Testis (tissue), 3 donors: ENCODE measurements around the gene ROS1. TPM values are rescaled to one million over a fixed set of nuclear protein-coding genes. Genes with fewer than 3 reads are reported as not detected.
A peak's percentile ranks its signal among the peaks of the same experiment; 100 is the strongest.

Experiments used
- DNase-seq: peaks from one replicate; pipeline ENCODE4 v3.0.0-alpha.2; 2019
- H3K27ac ChIP-seq, 2 donors: fragments of 200-600 bp; sonication (generic); one replicate each; pipeline ENCODE4 v1.5.1; 2019
- H3K27me3 ChIP-seq: fragments of 200-600 bp; sonication (generic); one replicate; pipeline ENCODE4 v1.5.1; 2019
- H3K36me3 ChIP-seq: fragments of 200-600 bp; sonication (generic); one replicate; pipeline ENCODE4 v1.5.1; 2017; ENCODE audit warnings: low read depth; ENCODE audit errors: missing control alignments
- H3K4me1 ChIP-seq: fragments of 200-600 bp; sonication (generic); one replicate; pipeline ENCODE4 v1.5.1; 2019
- H3K4me3 ChIP-seq, 2 donors: fragments of 200-600 bp; sonication (generic); one replicate each; pipeline ENCODE4 v1.5.1; 2017 to 2019
- H3K9me3 ChIP-seq: fragments of 200-600 bp; sonication (generic); one replicate; pipeline ENCODE4 v1.5.1; 2017
- POLR2A ChIP-seq: fragments of 450-650 bp; IDR thresholded peaks from one replicate; pipeline ENCODE4 v1.6.1; 2017; ENCODE audit warnings: antibody characterized with exemption, mild to moderate bottlenecking, moderate library complexity
- WGBS, 2 donors: methylation state at CpG; one replicate each; pipeline ENCODE4 v1.1.5; 2018; 5-methylcytosine and 5-hydroxymethylcytosine counted together
- intact Hi-C: fragments of 100-400 bp; cut with DNase I; formaldehyde crosslinking; loops from one replicate; pipeline ENCODE4 v1.15.1; 2023; ENCODE audit warnings: low total_unique reads
- polyA plus RNA-seq: library from polyadenylated mRNA; stranded (reverse); fragments of 350-450 nt; fragmentation: Illumina TruSeq; extraction: RNeasy Lipid Tissue Mini Kit (QIAGEN cat#74804); gene quantifications from one replicate; pipeline ENCODE4 v1.2.3, GENCODE V29; 2014; ENCODE audit warnings: low read depth, low replicate concordance; ENCODE audit not compliant: insufficient read depth
- total RNA-seq, 2 donors: library from RNA; depleted of rRNA; stranded (reverse); fragments of >200 nt; gene quantifications; one replicate each; pipeline ENCODE4 v1.2.3, GENCODE V29; 2016
- TF ChIP-seq, protein P1 (sequence below), 3 experiments: fragments of 450-650 bp in 2 of 3; fragments of 200-600 bp in 1 of 3; sonication (generic) in 1 of 3; IDR thresholded peaks; one replicate each; pipeline ENCODE4 v1.5.1; 2016 to 2019; ENCODE audit warnings: antibody characterized with exemption in 3 of 3, mild to moderate bottlenecking in 2 of 3, moderate library complexity in 1 of 3

Gene ROS1
- total and polyA plus RNA-seq, 3 donors from 2014 or later, result 0.58 to 1.3 (median 1.1) TPM

DNA sequence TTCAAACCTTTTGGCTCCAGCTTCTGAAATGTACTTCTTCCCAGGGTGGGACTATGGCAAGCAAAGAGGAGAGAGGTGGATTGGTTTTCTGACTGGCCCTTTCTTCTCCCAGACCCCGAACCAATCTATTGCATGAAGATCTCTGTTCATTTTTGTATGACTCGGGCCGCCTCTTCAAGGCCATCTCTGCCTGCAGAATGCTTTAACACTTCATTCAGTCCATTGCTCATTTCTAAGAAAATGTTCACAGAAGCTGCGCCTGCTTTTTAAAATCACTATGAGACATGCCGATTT, 158.7 kb downstream of the ROS1 start:
- Histone ChIP-seq H3K36me3 (no peaks in the 10 kb centered on the region), H3K27me3 (no peaks in the 10 kb centered on the region), H3K27ac (no peak overlapping the region), H3K4me1 (peaks cover 11% of the 10 kb centered on the region), H3K9me3 (no peaks in the 10 kb centered on the region), H3K4me3 (no peak overlapping the region)
- WGBS, 2 donors, result 23 to 31% methylated on average over 5 of the region's 5 CpGs
- DNase-seq, result no peak
- intact Hi-C loops, result no loop called here
- TF ChIP-seq POLR2A, result no peak
- TF ChIP-seq, protein P1, sequence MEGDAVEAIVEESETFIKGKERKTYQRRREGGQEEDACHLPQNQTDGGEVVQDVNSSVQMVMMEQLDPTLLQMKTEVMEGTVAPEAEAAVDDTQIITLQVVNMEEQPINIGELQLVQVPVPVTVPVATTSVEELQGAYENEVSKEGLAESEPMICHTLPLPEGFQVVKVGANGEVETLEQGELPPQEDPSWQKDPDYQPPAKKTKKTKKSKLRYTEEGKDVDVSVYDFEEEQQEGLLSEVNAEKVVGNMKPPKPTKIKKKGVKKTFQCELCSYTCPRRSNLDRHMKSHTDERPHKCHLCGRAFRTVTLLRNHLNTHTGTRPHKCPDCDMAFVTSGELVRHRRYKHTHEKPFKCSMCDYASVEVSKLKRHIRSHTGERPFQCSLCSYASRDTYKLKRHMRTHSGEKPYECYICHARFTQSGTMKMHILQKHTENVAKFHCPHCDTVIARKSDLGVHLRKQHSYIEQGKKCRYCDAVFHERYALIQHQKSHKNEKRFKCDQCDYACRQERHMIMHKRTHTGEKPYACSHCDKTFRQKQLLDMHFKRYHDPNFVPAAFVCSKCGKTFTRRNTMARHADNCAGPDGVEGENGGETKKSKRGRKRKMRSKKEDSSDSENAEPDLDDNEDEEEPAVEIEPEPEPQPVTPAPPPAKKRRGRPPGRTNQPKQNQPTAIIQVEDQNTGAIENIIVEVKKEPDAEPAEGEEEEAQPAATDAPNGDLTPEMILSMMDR (IDR thresholded peaks at IDR 0.05), result no peak

DNA sequence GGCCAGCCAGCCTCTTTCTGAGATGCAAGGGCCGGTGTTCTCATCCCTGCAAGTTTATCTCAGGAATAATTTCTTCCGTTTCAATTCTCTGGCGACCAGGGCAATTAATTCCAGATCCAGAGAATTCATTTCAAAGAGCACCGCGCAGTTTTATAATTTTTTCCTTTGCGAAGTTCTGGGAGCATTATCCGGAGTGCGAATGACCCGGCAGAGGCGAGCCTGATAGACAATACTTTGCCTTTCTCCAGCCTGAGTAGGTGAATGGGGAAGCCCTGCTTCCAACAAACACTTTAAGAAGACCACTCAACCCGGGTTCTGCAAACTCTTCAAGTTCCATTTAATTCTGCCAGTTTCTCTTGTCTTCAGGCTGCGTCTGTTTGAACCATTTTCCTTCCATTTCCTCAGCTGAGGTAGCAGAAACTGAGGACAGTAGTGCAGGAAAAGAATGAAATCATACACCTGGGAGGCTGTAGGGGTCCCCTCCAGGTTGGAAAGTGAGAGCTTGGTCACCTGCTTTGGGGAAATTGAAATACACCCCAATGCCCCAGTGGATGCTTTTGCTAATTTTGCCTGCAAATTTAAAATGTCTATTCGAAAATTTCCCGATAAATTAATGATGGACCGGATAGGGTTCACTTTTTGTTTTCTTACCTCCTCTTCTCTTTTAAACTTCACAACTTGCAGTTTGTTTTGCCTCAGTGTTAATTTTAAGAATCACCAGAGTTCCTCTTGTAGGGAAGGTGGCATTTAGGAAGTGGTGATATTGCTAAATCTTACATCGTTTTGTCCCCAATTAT, 159.3 kb downstream of the ROS1 start:
- 7 to 10% methylated on average over 16 of the region's 16 CpGs for WGBS, 2 donors
- Histone ChIP-seq H3K27ac (no peak overlapping the region), H3K4me1 (peaks cover 11% of the 10 kb centered on the region), H3K36me3 (no peaks in the 10 kb centered on the region), H3K4me3 (peak overlapping the region in 1 of 2 donors; percentile 42), H3K27me3 (no peaks in the 10 kb centered on the region), H3K9me3 (no peaks in the 10 kb centered on the region)
- TF ChIP-seq, protein P1 (IDR thresholded peaks at IDR 0.05), result no peak
- no peak for TF ChIP-seq POLR2A
- intact Hi-C loops, result no loop called here
- no peak for DNase-seq

DNA sequence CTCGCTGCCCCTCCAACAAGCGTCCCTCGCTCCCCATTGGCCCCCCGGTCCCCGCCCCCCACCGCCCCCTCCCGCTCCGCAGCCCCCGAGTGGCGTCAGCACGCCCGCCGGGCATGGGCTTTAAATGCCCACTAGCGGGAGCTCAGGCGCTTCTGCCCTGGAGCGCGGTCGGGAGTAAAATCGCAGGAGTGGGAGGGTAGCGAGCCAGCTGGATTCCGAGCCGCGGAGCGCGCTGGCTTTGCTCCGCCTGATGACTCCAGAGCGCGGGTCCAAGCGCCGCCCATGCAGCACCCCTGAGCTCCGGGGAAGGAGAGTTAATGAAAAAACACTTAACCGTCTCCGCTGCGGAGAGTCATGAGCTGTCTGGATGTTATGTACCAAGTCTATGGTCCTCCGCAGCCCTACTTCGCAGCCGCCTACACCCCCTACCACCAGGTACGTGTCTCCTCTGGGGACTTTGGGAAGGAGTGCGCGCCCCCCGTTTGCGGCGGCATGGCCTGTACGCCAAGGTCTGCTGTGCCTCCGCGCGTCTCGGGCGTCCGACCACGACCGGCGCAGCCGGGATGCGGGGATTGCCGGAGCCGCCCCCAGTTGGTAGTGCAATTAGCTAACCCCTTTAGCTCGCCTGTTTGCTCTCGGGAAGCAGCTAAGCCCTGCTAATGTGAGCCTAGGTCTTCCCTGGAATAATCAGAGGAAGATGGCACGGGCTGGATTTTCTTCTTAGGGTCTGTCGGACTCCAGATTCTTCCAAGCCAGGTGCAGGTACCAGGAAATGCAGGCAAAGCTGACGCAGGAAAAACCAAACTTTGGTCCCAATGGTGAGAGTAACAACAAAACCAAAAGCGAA, 160.1 kb downstream of the ROS1 start, which contains the start of gene VGLL2:
Gene VGLL2 (plus strand): TSS at position 149 of the 847 bp plus-strand sequence. CDS start 206 bp downstream, at position 355.
- 0 to 1% methylated on average over 16 to 59 of the region's 63 CpGs for WGBS, 2 donors
- intact Hi-C loops, result no loop called here
- Histone ChIP-seq H3K36me3 (no peaks in the 10 kb centered on the region), H3K4me3 (peak within 1 kb of the TSS; percentile 40 to 42), H3K27ac (no peak within 1 kb of the TSS), H3K4me1 (peaks cover 11% of the 10 kb centered on the region), H3K9me3 (no peaks in the 10 kb centered on the region), H3K27me3 (no peaks in the 10 kb centered on the region)
- DNase-seq, result peak; percentile 67
- TF ChIP-seq, protein P1 (IDR thresholded peaks at IDR 0.05), result no peak
- no peak for TF ChIP-seq POLR2A

GRCh38 chr6:117264692-117265409, 160.9 kb downstream of the ROS1 start:
- intact Hi-C loops, result no loop called here
- H3K9me3 ChIP-seq, result no peaks in the 10 kb centered on the region

More at GRCh38 chr6:117264692-117265409, 160.9 kb downstream of the ROS1 start:
- DNase-seq, result peak; percentile 21
- H3K36me3 ChIP-seq, result no peaks in the 10 kb centered on the region
- H3K4me1 ChIP-seq, result peaks cover 11% of the 10 kb centered on the region
- 1% methylated on average over 39 of the region's 39 CpGs for WGBS, 2 donors
- no peak overlapping the region for H3K27ac ChIP-seq
- no peaks in the 10 kb centered on the region for H3K27me3 ChIP-seq
- H3K4me3 ChIP-seq, result peak overlapping the region; percentile 40 to 42
- TF ChIP-seq POLR2A, result no peak
- TF ChIP-seq, protein P1 (IDR thresholded peaks at IDR 0.05), result no peak
